HG03135 (cell line): ENCODE data around the gene WDR93.

ENCODE experiments used
- ATAC-seq: cut with Tn5 transposase; IDR thresholded peaks from one replicate; pipeline ENCODE4 v1.9.1; 2021; ENCODE audit warnings: mild to moderate bottlenecking, moderate library complexity; ENCODE audit not compliant: unreplicated experiment

The WDR93 gene

GRCh38 chr15:89690276-89691218 lies at the start of gene WDR93, which contains the start of gene PEX11A:
TSS of gene WDR93 (plus strand) at chr15:89690811. CDS start at chr15:89701747, 10,936 bp downstream.
TSS of gene PEX11A (minus strand) at chr15:89690754. CDS start at chr15:89690632, 122 bp downstream.
- ATAC-seq: peak; percentile 94

- ATAC-seq: no peak
Observed at GRCh38 chr15:89641053-89641452, 49.6 kb upstream of the WDR93 start.

GRCh38 chr15:89642106-89642505 lies 48.5 kb upstream of the WDR93 start:
- no peak for ATAC-seq

- no peak for ATAC-seq
Observed at GRCh38 chr15:89645680-89646079, 44.9 kb upstream of the WDR93 start.

- no peak for ATAC-seq
Observed at GRCh38 chr15:89646416-89647141, 44.0 kb upstream of the WDR93 start.

GRCh38 chr15:89647191-89647851 lies 43.3 kb upstream of the WDR93 start:
- ATAC-seq: no peak

GRCh38 chr15:89648106-89649012 lies 42.3 kb upstream of the WDR93 start:
- ATAC-seq: no peak

- no peak for ATAC-seq
Observed at GRCh38 chr15:89649013-89649625, 41.5 kb upstream of the WDR93 start.

GRCh38 chr15:89649716-89650115 lies 40.9 kb upstream of the WDR93 start:
- no peak for ATAC-seq

- no peak for ATAC-seq
Observed at GRCh38 chr15:89652131-89652530, 38.5 kb upstream of the WDR93 start.

GRCh38 chr15:89652666-89653065 lies 37.9 kb upstream of the WDR93 start:
- no peak for ATAC-seq

GRCh38 chr15:89653578-89653977 lies 37.0 kb upstream of the WDR93 start:
- no peak for ATAC-seq

GRCh38 chr15:89654301-89654761 lies 36.3 kb upstream of the WDR93 start:
- ATAC-seq: no peak

GRCh38 chr15:89654847-89655805 lies 35.5 kb upstream of the WDR93 start, which contains the start of gene KIF7:
TSS of gene KIF7 (minus strand) at chr15:89655467. CDS start at chr15:89652930, 2,537 bp downstream.
- ATAC-seq: no peak

GRCh38 chr15:89656116-89656815 lies 34.3 kb upstream of the WDR93 start:
- no peak for ATAC-seq

GRCh38 chr15:89657686-89658200 lies 32.9 kb upstream of the WDR93 start:
- no peak for ATAC-seq

- no peak for ATAC-seq
Observed at GRCh38 chr15:89659295-89659694, 31.3 kb upstream of the WDR93 start.

- ATAC-seq: no peak
Observed at GRCh38 chr15:89660556-89660955, 30.1 kb upstream of the WDR93 start.
